T-helper 2 cell treated with Interferon-gamma antibody and Interleukin-4, amounts not matched to agents 5 μg/mL and 100 μg/mL, for 36 hours (primary cell): ENCODE measurements around the gene ELOVL1.
A peak's percentile ranks its signal among the peaks of the same experiment; 100 is the strongest.

ENCODE experiments used
- DNase-seq: peaks from one replicate; pipeline ENCODE4 v3.0.0; 2021; ENCODE audit warnings: low spot score
- H3K27ac Mint-ChIP-seq: one replicate; pipeline ENCODE4 v1.8.0; 2021; ENCODE audit warnings: mild to moderate bottlenecking, mixed read lengths
- H3K27me3 Mint-ChIP-seq: one replicate; pipeline ENCODE4 v1.8.0; 2021; ENCODE audit warnings: low read depth, mixed read lengths
- H3K36me3 Mint-ChIP-seq: one replicate; pipeline ENCODE4 v1.8.0; 2021; ENCODE audit warnings: low read depth, mixed read lengths
- H3K4me1 Mint-ChIP-seq: one replicate; pipeline ENCODE4 v1.8.0; 2021; ENCODE audit warnings: low read depth, mixed read lengths
- H3K4me3 Mint-ChIP-seq: one replicate; pipeline ENCODE4 v1.8.0; 2022; ENCODE audit warnings: mild to moderate bottlenecking, moderate library complexity, mixed read lengths
- H3K9me3 Mint-ChIP-seq: one replicate; pipeline ENCODE4 v1.8.0; 2021; ENCODE audit warnings: mixed read lengths

Gene ELOVL1

DNA sequence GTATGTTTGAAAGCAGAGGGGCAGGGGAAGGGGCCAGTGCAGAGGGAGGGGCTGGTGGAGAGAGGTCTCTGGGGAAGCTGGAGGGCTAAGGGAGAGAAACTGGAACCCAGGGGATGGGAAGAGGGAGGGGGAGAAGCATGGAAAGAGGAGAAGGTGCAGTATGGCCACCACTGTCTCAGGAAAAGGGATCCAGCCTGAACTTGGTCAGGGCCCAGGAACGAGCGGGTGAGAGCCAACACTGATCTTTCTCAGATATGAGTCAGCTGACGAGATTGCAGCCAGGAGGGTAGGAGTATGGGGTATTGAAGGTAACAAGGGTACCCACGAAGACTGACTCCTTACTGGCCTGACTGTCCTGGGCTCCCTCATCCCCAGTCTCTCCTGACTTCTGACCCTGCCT is 49.0 kb downstream of the ELOVL1 start:
- Mint-ChIP-seq H3K4me3 (no peak overlapping the region), H3K27ac (no peak overlapping the region), H3K4me1 (no peaks in the 10 kb centered on the region), H3K9me3 (no peaks in the 10 kb centered on the region), H3K27me3 (no peaks in the 10 kb centered on the region), H3K36me3 (no peaks in the 10 kb centered on the region)
- no peak for DNase-seq

DNA sequence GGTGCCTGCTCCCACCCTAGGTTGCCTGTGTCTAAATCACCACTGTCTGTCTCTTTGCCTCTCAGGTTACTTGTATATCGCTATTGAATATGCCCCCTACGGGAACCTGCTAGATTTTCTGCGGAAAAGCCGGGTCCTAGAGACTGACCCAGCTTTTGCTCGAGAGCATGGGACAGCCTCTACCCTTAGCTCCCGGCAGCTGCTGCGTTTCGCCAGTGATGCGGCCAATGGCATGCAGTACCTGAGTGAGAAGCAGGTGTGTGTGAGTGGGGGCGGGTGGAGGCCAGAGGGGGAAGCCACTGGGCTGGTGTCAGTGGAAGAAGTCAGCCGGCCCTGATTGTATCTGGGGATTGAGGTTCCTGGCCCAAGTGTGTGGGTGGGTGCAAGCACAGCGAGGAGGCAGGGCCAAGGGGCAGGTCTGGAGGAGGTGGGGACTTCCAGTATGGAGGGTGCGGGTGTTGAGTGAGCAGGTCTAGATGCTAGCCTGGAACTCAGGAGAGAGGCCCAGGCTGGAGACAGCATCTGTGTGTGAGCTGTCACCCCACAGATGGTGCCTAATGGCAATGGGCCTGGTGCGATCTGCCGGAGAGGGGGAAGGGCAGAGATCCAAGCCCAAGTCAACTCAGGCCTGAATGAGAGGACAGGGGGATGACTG is 49.9 kb downstream of the ELOVL1 start:
- H3K27me3 Mint-ChIP-seq = no peaks in the 10 kb centered on the region
- H3K27ac Mint-ChIP-seq = peak overlapping the region; percentile 34
- no peaks in the 10 kb centered on the region for H3K4me1 Mint-ChIP-seq
- peak; percentile 23 for DNase-seq
- H3K36me3 Mint-ChIP-seq = no peaks in the 10 kb centered on the region
- no peak overlapping the region for H3K4me3 Mint-ChIP-seq
- no peaks in the 10 kb centered on the region for H3K9me3 Mint-ChIP-seq

DNA sequence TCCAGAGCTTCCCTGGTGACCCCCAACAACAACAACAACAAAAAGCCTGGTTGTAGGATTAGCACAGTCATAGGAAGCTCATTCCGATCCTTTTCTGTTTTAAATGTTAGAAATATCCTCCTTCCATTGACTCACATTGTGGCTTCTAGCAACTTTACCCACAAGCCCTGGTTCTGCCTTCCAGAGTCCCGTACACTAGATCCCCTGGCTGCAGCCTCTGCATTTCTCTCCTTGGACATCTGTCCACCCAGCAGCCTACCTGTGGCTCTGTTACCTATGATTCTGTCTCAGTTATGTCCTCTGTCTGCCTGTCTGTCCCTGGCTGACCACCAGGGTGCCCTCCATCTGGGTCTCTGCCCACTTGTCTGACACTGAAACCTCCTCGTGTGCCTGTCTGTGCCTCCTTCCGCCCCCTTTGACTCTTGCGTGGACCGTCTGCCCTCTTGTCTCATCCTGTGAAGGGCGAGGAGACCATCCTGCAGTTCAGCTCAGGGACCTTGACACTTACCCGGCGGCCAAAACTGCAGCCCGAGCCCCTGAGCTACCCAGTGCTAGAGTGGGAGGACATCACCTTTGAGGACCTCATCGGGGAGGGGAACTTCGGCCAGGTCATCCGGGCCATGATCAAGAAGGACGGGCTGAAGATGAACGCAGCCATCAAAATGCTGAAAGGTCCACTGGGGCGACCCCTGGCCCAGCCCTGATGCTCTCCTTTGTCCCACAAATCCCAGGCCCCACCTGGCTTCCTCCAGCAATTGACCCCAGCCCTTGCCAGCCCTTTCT is 50.9 kb downstream of the ELOVL1 start:
- DNase-seq = no peak
- H3K4me1 Mint-ChIP-seq = no peaks in the 10 kb centered on the region
- no peaks in the 10 kb centered on the region for H3K36me3 Mint-ChIP-seq
- no peak overlapping the region for H3K4me3 Mint-ChIP-seq
- no peaks in the 10 kb centered on the region for H3K9me3 Mint-ChIP-seq
- no peaks in the 10 kb centered on the region for H3K27me3 Mint-ChIP-seq
- no peak overlapping the region for H3K27ac Mint-ChIP-seq

DNA sequence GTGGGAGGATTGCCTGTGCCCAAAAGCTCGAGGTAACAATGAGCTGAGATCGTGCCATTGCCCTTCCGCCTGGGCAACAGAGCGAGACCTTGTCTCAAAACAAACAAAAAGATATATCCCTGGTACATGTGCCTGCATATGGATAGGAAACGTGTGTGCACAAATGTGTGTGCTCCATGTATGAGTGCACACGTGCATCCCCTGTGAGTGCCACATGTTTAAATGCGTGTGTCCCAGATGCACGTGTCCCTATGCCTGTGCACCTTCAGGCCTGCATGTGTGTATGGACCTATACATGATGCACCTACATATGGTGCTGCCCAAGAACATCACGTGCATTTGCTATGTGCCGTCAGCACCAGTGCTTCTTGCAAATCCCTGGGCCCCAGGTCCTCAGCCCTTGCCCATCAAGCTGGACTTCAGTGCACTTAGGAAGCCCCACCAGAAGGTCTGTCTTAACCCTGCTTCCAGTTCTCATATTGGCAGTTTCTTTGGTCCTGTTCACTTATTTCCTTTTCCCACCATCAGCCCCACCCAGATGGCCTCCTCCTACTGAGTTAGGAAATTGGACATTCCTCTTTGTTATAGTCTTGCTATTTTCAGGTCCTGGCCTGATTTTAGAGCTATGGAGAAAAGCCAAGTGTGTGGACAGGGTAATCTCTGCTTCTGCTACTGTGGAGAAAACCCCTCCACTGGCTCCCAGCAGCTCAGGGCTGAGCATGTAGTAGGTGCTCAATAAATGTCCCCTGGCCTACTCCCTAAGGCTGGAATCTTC is 51.7 kb downstream of the ELOVL1 start:
- DNase-seq = no peak
- H3K9me3 Mint-ChIP-seq = no peaks in the 10 kb centered on the region
- no peaks in the 10 kb centered on the region for H3K36me3 Mint-ChIP-seq
- H3K27me3 Mint-ChIP-seq = no peaks in the 10 kb centered on the region
- no peaks in the 10 kb centered on the region for H3K4me1 Mint-ChIP-seq
- no peak overlapping the region for H3K4me3 Mint-ChIP-seq
- no peak overlapping the region for H3K27ac Mint-ChIP-seq

DNA sequence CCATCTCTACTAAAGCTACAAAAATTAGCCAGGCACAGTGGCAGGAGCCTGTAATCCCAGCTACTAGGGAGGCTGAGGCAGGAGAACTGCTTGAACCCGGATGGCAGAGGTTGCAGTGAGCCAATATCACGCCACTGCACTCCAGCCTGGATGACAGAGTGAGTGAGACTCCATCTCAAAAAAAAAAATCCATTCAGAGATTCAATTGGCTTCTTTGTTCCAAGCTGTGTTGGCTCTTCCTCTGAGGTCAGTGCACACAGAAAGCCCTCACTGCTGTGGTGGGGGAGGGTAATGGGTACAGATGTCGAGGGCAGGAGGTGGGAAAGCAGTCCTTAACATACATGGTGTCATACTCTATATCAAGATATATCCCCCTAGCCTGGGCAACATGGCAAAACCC is 52.3 kb downstream of the ELOVL1 start:
- Mint-ChIP-seq H3K4me1 (no peaks in the 10 kb centered on the region), H3K9me3 (no peaks in the 10 kb centered on the region), H3K4me3 (no peak overlapping the region), H3K27me3 (no peaks in the 10 kb centered on the region), H3K36me3 (no peaks in the 10 kb centered on the region), H3K27ac (no peak overlapping the region)
- no peak for DNase-seq

DNA sequence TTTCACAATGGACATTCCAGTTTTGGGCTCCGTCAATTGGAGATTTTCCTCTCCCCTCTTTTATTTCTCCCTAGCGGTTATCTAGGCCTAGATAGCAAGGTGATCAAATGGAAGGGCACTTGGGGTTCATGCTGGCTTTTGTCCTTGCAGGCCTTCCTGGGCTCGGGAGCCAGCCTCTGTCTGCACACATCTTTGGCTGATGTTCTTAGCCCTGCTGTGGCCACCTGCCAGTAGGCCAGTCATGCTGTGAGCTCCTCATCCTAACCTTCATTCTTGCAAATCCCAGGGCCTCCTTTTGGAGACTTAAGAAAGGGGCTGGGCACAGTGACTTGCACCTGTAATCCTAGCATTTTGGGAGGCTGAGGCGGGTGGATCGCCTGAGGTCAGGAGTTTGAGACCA is 53.6 kb downstream of the ELOVL1 start:
- H3K4me3 Mint-ChIP-seq = no peak overlapping the region
- H3K9me3 Mint-ChIP-seq = no peaks in the 10 kb centered on the region
- no peak for DNase-seq
- no peaks in the 10 kb centered on the region for H3K27me3 Mint-ChIP-seq
- no peak overlapping the region for H3K27ac Mint-ChIP-seq
- H3K36me3 Mint-ChIP-seq = no peaks in the 10 kb centered on the region
- H3K4me1 Mint-ChIP-seq = no peaks in the 10 kb centered on the region

DNA sequence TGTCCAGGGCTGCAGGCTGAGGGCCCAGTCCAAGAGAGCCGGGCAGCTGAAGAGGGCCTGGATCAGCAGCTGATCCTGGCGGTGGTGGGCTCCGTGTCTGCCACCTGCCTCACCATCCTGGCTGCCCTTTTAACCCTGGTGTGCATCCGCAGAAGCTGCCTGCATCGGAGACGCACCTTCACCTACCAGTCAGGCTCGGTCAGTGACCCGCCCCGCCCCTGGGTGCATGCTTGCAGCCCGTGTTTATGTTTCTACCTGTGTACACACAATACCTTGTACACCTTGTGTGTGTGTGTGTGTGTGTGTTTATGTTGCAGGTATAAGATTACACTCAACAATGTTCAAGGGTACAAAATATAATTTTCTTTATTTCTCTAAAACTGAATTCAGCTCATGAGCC is 54.0 kb downstream of the ELOVL1 start:
- no peaks in the 10 kb centered on the region for H3K4me1 Mint-ChIP-seq
- H3K4me3 Mint-ChIP-seq = no peak overlapping the region
- no peaks in the 10 kb centered on the region for H3K36me3 Mint-ChIP-seq
- no peaks in the 10 kb centered on the region for H3K27me3 Mint-ChIP-seq
- no peak for DNase-seq
- H3K9me3 Mint-ChIP-seq = no peaks in the 10 kb centered on the region
- no peak overlapping the region for H3K27ac Mint-ChIP-seq
